Keratinocyte (primary cell): ENCODE data around the gene PREP. TPM values are rescaled to one million over a fixed set of nuclear protein-coding genes. Genes with fewer than 3 reads are reported as not detected.

ENCODE experiments used
- DNase-seq: peaks from one replicate; pipeline ENCODE4 v3.0.0-alpha.2; 2011; ENCODE audit warnings: low read depth, missing footprints, low spot score
- FAIRE-seq: peaks from 2 replicates; lab custom pipeline; 2011; peaks lifted over from hg19 to GRCh38; lab: Jason Lieb, UNC
- H2AFZ ChIP-seq: 2 replicates; pipeline ENCODE4 v1.6.0; 2012; ENCODE audit warnings: low read length, control low read depth, inconsistent platforms; ENCODE audit not compliant: control insufficient read depth
- H3K27ac ChIP-seq: 2 replicates; pipeline ENCODE4 v1.5.1; 2011; ENCODE audit warnings: low read length; ENCODE audit not compliant: control insufficient read depth, insufficient read depth
- H3K27me3 ChIP-seq: 3 replicates; pipeline ENCODE4 v1.6.0; 2011; ENCODE audit warnings: low read length; ENCODE audit not compliant: control insufficient read depth, insufficient read depth; ENCODE audit errors: extremely low read depth
- H3K36me3 ChIP-seq, 2 experiments: 2 replicates in 1 of 2; 3 replicates in 1 of 2; pipeline ENCODE4 v1.5.1; 2011; ENCODE audit warnings: low read length in 2 of 2, mild to moderate bottlenecking in 1 of 2; ENCODE audit not compliant: control insufficient read depth in 2 of 2, insufficient read depth in 2 of 2; ENCODE audit errors: extremely low read depth in 1 of 2
- H3K4me1 ChIP-seq: 3 replicates; pipeline ENCODE4 v1.5.1; 2011; ENCODE audit warnings: low read length; ENCODE audit not compliant: control insufficient read depth, insufficient read depth; ENCODE audit errors: extremely low read depth
- H3K4me2 ChIP-seq: 3 replicates; pipeline ENCODE4 v1.6.0; 2011; ENCODE audit warnings: low read depth, low read length; ENCODE audit not compliant: control insufficient read depth, insufficient read depth; ENCODE audit errors: extremely low read depth
- H3K4me3 ChIP-seq, 3 experiments: fragments of 200-600 bp in 1 of 3; sonication (generic) in 1 of 3; 2 replicates in 2 of 3; 3 replicates in 1 of 3; pipeline ENCODE4 v1.5.1; 2011 to 2016; ENCODE audit warnings: low read length in 3 of 3, mild to moderate bottlenecking in 3 of 3, control low read depth in 2 of 3, inconsistent platforms in 1 of 3, low read depth in 1 of 3, mixed read lengths in 1 of 3, mixed run types in 1 of 3, moderate library complexity in 1 of 3; ENCODE audit not compliant: control insufficient read depth in 2 of 3, insufficient read depth in 2 of 3; ENCODE audit errors: extremely low read depth in 1 of 3
- H3K79me2 ChIP-seq: 2 replicates; pipeline ENCODE4 v1.6.0; 2012; ENCODE audit warnings: low read length; ENCODE audit not compliant: control insufficient read depth, insufficient read depth
- H3K9ac ChIP-seq: 3 replicates; pipeline ENCODE4 v1.6.0; 2011; ENCODE audit warnings: low read length; ENCODE audit not compliant: control insufficient read depth, insufficient read depth; ENCODE audit errors: extremely low read depth
- H3K9me1 ChIP-seq: 3 replicates; pipeline ENCODE4 v1.6.0; 2011; ENCODE audit warnings: low read length; ENCODE audit not compliant: control insufficient read depth, insufficient read depth; ENCODE audit errors: extremely low read depth
- H3K9me3 ChIP-seq: 2 replicates; pipeline ENCODE4 v1.5.1; 2012; ENCODE audit warnings: low read depth, low read length; ENCODE audit not compliant: control insufficient read depth
- H4K20me1 ChIP-seq: 3 replicates; pipeline ENCODE4 v1.6.0; 2011; ENCODE audit warnings: low read length; ENCODE audit not compliant: control insufficient read depth, insufficient read depth; ENCODE audit errors: extremely low read depth
- CTCF ChIP-seq, 3 experiments: IDR thresholded peaks in 1 of 3; conservative IDR thresholded peaks in 1 of 3; optimal IDR thresholded peaks in 1 of 3; 2 replicates in 2 of 3; 3 replicates in 1 of 3; pipeline versions ENCODE3 to v1.5.1; 2011; ENCODE audit warnings: low read length in 3 of 3, mild to moderate bottlenecking in 3 of 3, moderate library complexity in 2 of 3, control low read depth in 1 of 3, inconsistent platforms in 1 of 3; ENCODE audit not compliant: insufficient read depth in 2 of 3; ENCODE audit errors: extremely low read depth in 1 of 3
- EZH2 ChIP-seq: IDR thresholded peaks from one replicate; pipeline ENCODE4 v1.6.1; 2012; ENCODE audit warnings: inconsistent platforms, mild to moderate bottlenecking, low read length, moderate library complexity
- dilution Hi-C: fragments of 300-500 bp; cut with MboI; formaldehyde crosslinking; loops from one replicate; pipeline ENCODE4 v1.7.0; 2020; ENCODE audit warnings: low sequenced_read_pairs; ENCODE audit not compliant: extremely low pct_ligation_motif_present
- polyA plus RNA-seq, 5 experiments: library from polyadenylated mRNA; depleted of rRNA in 3 of 5; stranded (reverse) in 3 of 5; stranded (forward) in 1 of 5; unstranded in 1 of 5; fragments of >200 nt; gene quantifications; 1 replicate in 1 of 5; 2 replicates in 3 of 5; 3 replicates in 1 of 5; pipeline versions ENCODE4 v1.2.1 to v1.2.3, GENCODE V29; 2011 to 2012; ENCODE audit warnings: missing spikeins in 2 of 5, low read depth in 1 of 5, low replicate concordance in 1 of 5

PREP gene
- polyA plus RNA-seq, 1 donor (not counting 4 experiments of a cell fraction or from before 2014, with no cell fraction given), result 48.3 TPM

GRCh38 chr6:105301756-105302616 is 100.9 kb downstream of the PREP start:
- H3K27ac ChIP-seq, result no peak overlapping the region
- H4K20me1 ChIP-seq, result no peaks in the 10 kb centered on the region
- H3K4me1 ChIP-seq, result no peaks in the 10 kb centered on the region
- H3K9me3 ChIP-seq, result no peaks in the 10 kb centered on the region
- H3K4me2 ChIP-seq, result no peak overlapping the region
- H3K27me3 ChIP-seq, result no peaks in the 10 kb centered on the region
- no peaks in the 10 kb centered on the region for H3K79me2 ChIP-seq
- no peak overlapping the region for H3K9ac ChIP-seq
- no peak for FAIRE-seq
- dilution Hi-C loops, result no loop called here
- H3K36me3 ChIP-seq, result peaks cover 8 to 14% of the 10 kb centered on the region in 2 experiments
- DNase-seq, result no peak
- no peaks in the 10 kb centered on the region for H3K9me1 ChIP-seq
- TF ChIP-seq EZH2, result no peak
- no peak for TF ChIP-seq CTCF (optimal IDR thresholded peaks at IDR 0.05 in 1 of 3, IDR thresholded peaks at IDR 0.05 in 1 of 3, conservative IDR thresholded peaks at IDR 0.05 in 1 of 3; ENCODE audit: extremely low read depth in 1 of 3, insufficient read depth in 2 of 3, low read length in 3 of 3)
- H3K4me3 ChIP-seq, result no peak overlapping the region
- H2AFZ ChIP-seq, result no peak overlapping the region

- no peaks in the 10 kb centered on the region for H4K20me1 ChIP-seq
- no peak overlapping the region for H3K4me3 ChIP-seq
- no peaks in the 10 kb centered on the region for H3K9me3 ChIP-seq
- no peak overlapping the region for H3K9ac ChIP-seq
- no peaks in the 10 kb centered on the region for H3K9me1 ChIP-seq
- no peak overlapping the region for H2AFZ ChIP-seq
- no peaks in the 10 kb centered on the region for H3K79me2 ChIP-seq
- no peaks in the 10 kb centered on the region for H3K27me3 ChIP-seq
- H3K36me3 ChIP-seq, result peaks cover 10 to 14% of the 10 kb centered on the region in 2 experiments
- H3K27ac ChIP-seq, result no peak overlapping the region
- FAIRE-seq (no peak), DNase-seq (no peak)
- dilution Hi-C loops, result no loop called here
- no peak for TF ChIP-seq CTCF (optimal IDR thresholded peaks at IDR 0.05 in 1 of 3, IDR thresholded peaks at IDR 0.05 in 1 of 3, conservative IDR thresholded peaks at IDR 0.05 in 1 of 3; ENCODE audit: extremely low read depth in 1 of 3, insufficient read depth in 2 of 3, low read length in 3 of 3)
- TF ChIP-seq EZH2, result no peak
- H3K4me1 ChIP-seq, result no peaks in the 10 kb centered on the region
- no peak overlapping the region for H3K4me2 ChIP-seq
These were observed 101.8 kb downstream of the PREP start for GRCh38 chr6:105301072-105301503.
